GM19328 (cell line): ENCODE results near the gene STAT6.

Experiments used
- ATAC-seq: cut with Tn5 transposase; IDR thresholded peaks from one replicate; pipeline ENCODE4 v1.9.1; 2021; ENCODE audit warnings: mild to moderate bottlenecking, moderate library complexity; ENCODE audit not compliant: unreplicated experiment

The STAT6 gene

GRCh38 chr12:57146961-57147944, 36.1 kb upstream of the STAT6 start, which contains the start of gene LRP1-AS:
Gene LRP1-AS (minus strand): TSS chr12:57147619.
- no peak for ATAC-seq

- ATAC-seq = no peak
Measured at GRCh38 chr12:57146092-57146491, 34.9 kb upstream of the STAT6 start.

- ATAC-seq = no peak
Measured at GRCh38 chr12:57145460-57146059, 34.4 kb upstream of the STAT6 start.

- ATAC-seq = no peak
Measured at GRCh38 chr12:57143454-57143853, 32.3 kb upstream of the STAT6 start.

- ATAC-seq = no peak
Measured at GRCh38 chr12:57142727-57143126, 31.6 kb upstream of the STAT6 start.

GRCh38 chr12:57142121-57142520, 31.0 kb upstream of the STAT6 start:
- no peak for ATAC-seq

GRCh38 chr12:57141249-57141648, 30.1 kb upstream of the STAT6 start:
- no peak for ATAC-seq

GRCh38 chr12:57139796-57140649, 28.9 kb upstream of the STAT6 start:
- ATAC-seq = no peak

GRCh38 chr12:57138526-57139272, 27.5 kb upstream of the STAT6 start:
- no peak for ATAC-seq

- no peak for ATAC-seq
Measured at GRCh38 chr12:57135527-57136326, 24.6 kb upstream of the STAT6 start.

GRCh38 chr12:57134949-57135348, 23.8 kb upstream of the STAT6 start:
- no peak for ATAC-seq

GRCh38 chr12:57133916-57134315, 22.8 kb upstream of the STAT6 start:
- no peak for ATAC-seq

GRCh38 chr12:57133013-57133569, 21.9 kb upstream of the STAT6 start:
- no peak for ATAC-seq

GRCh38 chr12:57131896-57132744, 21.0 kb upstream of the STAT6 start:
- no peak for ATAC-seq

GRCh38 chr12:57130941-57131340, 19.8 kb upstream of the STAT6 start:
- no peak for ATAC-seq

- ATAC-seq = no peak
Measured at GRCh38 chr12:57129889-57130288, 18.7 kb upstream of the STAT6 start.

- ATAC-seq = no peak
Measured at GRCh38 chr12:57129321-57129842, 18.2 kb upstream of the STAT6 start.
